HL-60 (cell line): ENCODE results near the gene ESRRA.
"Not testable (repeated sequence)": the region's sequence is repeated elsewhere in the genome, so short reads cannot be mapped to it uniquely, and the experiment has no call there.

ENCODE experiments used
- DNase-seq, 2 experiments: peaks; one replicate each; pipeline ENCODE4 v3.0.0-alpha.2; 2010 to 2020; ENCODE audit warnings: low read depth in 1 of 2, low spot score in 1 of 2
- H3K27ac ChIP-seq: fragments of 250-450 bp; sonication (Bioruptor Pico); replicated peaks from 2 replicates; pipeline ENCODE4 v1.5.1; 2020; ENCODE audit warnings: mild to moderate bottlenecking, moderate library complexity
- H3K27me3 ChIP-seq: fragments of 250-450 bp; sonication (Bioruptor Pico); 2 replicates; pipeline ENCODE4 v1.5.1; 2021; ENCODE audit warnings: mild to moderate bottlenecking, moderate library complexity; ENCODE audit not compliant: insufficient read depth, poor library complexity, severe bottlenecking
- H3K4me3 ChIP-seq: replicated peaks from 2 replicates; pipeline ENCODE4 v1.5.1; 2011; ENCODE audit warnings: mild to moderate bottlenecking, control low read depth, low read length; ENCODE audit not compliant: insufficient read depth
- GABPA ChIP-seq: IDR thresholded peaks from 2 replicates; pipeline ENCODE4 v1.6.1; 2012; ENCODE audit warnings: low read depth
- POLR2AphosphoS5 ChIP-seq: IDR thresholded peaks from 2 replicates; pipeline ENCODE4 v1.6.1; 2012; ENCODE audit warnings: low read depth
- SPI1 ChIP-seq: IDR thresholded peaks from 2 replicates; pipeline ENCODE4 v1.6.1; 2012; ENCODE audit warnings: low read depth, mild to moderate bottlenecking, borderline replicate concordance
- TF ChIP-seq, protein P1 (sequence below): IDR thresholded peaks from one replicate; pipeline ENCODE4 v1.5.1; 2011; ENCODE audit warnings: low read length, control low read depth, inconsistent platforms; ENCODE audit not compliant: insufficient read depth
- TF ChIP-seq, protein P2 (sequence below): IDR thresholded peaks from 2 replicates; pipeline ENCODE4 v1.6.1; 2012; ENCODE audit warnings: low read depth; ENCODE audit not compliant: insufficient replicate concordance

Gene ESRRA

DNA sequence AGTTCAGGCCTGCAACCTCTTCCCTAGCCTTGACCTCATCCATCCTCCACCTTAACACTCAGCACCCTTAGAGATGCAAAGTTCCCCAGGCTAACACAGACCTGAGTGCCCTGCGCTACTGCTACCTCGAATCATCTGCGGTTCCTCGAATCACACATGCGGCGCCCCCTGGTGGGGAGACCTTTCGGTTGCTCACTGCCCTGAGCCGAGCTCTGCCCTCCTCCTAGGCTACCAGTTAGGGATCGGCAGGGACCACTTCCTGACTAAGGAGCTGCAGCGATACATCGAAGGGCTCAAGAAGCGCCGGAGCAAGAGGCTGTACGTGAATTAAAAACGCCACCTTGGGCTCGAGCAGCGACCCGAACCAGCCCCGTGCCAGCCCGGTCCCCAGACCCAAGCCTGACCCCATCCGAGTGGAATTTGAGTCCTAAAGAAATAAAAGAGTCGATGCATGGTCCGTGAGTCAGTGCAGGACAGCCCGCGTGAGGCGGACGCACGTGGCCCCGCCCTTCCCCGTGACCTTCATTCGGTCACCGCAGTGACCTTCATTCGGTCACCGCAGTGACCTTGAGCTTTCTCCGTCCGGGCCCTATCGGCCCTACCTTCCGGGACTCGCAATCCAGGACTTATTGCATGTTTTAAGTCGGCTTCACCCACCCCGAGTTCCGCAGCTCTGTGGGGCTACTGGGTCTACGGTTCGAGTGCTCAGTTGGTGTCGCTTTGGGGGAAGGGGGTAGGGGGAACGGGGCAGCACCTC lies 830 bp upstream of the ESRRA start:
- TF ChIP-seq, protein P1, sequence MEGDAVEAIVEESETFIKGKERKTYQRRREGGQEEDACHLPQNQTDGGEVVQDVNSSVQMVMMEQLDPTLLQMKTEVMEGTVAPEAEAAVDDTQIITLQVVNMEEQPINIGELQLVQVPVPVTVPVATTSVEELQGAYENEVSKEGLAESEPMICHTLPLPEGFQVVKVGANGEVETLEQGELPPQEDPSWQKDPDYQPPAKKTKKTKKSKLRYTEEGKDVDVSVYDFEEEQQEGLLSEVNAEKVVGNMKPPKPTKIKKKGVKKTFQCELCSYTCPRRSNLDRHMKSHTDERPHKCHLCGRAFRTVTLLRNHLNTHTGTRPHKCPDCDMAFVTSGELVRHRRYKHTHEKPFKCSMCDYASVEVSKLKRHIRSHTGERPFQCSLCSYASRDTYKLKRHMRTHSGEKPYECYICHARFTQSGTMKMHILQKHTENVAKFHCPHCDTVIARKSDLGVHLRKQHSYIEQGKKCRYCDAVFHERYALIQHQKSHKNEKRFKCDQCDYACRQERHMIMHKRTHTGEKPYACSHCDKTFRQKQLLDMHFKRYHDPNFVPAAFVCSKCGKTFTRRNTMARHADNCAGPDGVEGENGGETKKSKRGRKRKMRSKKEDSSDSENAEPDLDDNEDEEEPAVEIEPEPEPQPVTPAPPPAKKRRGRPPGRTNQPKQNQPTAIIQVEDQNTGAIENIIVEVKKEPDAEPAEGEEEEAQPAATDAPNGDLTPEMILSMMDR: peak; percentile 87
- peak; percentile 69 for TF ChIP-seq POLR2AphosphoS5
- 0 out of 2 replicates have a peak, but pooled peaks have one; percentile 7 for TF ChIP-seq GABPA
- TF ChIP-seq SPI1: peak; percentile 15; the same call in 1 of the 2 replicates
- TF ChIP-seq, protein P2, sequence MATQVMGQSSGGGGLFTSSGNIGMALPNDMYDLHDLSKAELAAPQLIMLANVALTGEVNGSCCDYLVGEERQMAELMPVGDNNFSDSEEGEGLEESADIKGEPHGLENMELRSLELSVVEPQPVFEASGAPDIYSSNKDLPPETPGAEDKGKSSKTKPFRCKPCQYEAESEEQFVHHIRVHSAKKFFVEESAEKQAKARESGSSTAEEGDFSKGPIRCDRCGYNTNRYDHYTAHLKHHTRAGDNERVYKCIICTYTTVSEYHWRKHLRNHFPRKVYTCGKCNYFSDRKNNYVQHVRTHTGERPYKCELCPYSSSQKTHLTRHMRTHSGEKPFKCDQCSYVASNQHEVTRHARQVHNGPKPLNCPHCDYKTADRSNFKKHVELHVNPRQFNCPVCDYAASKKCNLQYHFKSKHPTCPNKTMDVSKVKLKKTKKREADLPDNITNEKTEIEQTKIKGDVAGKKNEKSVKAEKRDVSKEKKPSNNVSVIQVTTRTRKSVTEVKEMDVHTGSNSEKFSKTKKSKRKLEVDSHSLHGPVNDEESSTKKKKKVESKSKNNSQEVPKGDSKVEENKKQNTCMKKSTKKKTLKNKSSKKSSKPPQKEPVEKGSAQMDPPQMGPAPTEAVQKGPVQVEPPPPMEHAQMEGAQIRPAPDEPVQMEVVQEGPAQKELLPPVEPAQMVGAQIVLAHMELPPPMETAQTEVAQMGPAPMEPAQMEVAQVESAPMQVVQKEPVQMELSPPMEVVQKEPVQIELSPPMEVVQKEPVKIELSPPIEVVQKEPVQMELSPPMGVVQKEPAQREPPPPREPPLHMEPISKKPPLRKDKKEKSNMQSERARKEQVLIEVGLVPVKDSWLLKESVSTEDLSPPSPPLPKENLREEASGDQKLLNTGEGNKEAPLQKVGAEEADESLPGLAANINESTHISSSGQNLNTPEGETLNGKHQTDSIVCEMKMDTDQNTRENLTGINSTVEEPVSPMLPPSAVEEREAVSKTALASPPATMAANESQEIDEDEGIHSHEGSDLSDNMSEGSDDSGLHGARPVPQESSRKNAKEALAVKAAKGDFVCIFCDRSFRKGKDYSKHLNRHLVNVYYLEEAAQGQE: peak; percentile 5
- peak overlapping the region; percentile 47 for H3K4me3 ChIP-seq
- peak; percentile 92 to 96 for DNase-seq
- peak overlapping the region; percentile 98 for H3K27ac ChIP-seq
- H3K27me3 ChIP-seq: peaks cover 14% of the 10 kb centered on the region

DNA sequence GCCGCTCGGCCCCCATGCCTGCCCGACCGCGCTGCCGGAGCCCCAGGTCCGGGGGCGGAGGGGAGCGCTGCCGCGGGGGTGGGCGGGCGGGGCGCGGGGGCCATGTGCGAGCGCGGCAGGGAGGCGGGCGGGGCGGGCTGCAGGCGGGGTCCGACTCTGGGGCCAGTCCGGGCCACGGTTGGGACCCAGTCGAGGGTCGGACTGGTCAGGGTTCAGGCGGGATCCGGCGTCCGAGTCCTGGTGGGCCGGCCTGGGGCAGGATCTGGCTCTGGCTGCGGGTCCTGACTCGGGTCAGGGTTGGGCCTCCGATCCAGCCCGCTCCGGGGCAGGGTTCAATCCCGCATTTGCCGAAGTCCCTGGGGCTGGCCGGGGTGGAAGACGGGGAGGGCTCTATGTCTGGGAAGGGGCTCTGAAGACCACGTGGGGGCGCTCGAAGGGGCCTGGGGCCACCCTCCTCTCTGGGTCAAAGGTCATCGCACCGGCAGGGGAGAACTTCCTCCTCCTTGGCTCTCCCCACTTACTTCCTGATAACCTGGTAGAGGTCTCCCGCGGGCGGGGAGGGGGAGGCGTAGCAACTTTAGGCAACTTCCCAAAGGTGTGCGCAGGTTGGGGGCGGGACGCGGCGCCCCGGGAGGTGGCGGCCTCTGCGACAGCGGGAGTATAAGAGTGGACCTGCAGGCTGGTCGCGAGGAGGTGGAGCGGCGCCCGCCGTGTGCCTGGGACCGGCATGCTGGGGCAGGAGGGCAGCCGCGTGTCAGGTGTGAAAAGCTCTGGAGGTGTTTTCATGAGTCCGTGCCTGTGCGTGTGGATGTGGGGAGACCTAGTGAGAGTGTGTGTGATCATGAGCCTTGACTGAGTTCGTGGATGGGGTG lies 603 bp downstream of the ESRRA start:
- H3K27ac ChIP-seq: peak overlapping the region; percentile 94
- peak; percentile 85 to 92 for DNase-seq
- peak; percentile 54 for TF ChIP-seq POLR2AphosphoS5
- TF ChIP-seq, protein P1: no peak
- H3K4me3 ChIP-seq: peak overlapping the region; percentile 53
- no peaks in the 10 kb centered on the region for H3K27me3 ChIP-seq

DNA sequence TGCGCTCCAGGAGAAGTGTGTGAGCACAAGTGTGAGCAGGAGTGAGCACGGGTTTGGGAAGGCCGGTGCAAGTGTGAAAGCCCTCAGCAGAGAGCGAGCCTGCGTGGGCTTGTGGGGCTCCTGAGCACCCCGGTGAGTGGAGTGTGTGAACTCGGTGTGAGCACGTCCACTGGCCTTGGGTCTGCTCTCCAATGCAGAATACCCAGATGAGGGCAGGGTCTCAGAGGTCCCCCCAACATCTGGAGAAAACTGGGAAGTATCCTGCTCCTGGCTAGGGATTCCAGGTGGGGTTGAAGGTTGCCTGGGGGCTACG lies 1.2 kb downstream of the ESRRA start:
- H3K27me3 ChIP-seq: no peaks in the 10 kb centered on the region
- no peak for DNase-seq
- TF ChIP-seq, protein P1: no peak
- TF ChIP-seq POLR2AphosphoS5: peak; percentile 12; the same call in 1 of the 2 replicates

DNA sequence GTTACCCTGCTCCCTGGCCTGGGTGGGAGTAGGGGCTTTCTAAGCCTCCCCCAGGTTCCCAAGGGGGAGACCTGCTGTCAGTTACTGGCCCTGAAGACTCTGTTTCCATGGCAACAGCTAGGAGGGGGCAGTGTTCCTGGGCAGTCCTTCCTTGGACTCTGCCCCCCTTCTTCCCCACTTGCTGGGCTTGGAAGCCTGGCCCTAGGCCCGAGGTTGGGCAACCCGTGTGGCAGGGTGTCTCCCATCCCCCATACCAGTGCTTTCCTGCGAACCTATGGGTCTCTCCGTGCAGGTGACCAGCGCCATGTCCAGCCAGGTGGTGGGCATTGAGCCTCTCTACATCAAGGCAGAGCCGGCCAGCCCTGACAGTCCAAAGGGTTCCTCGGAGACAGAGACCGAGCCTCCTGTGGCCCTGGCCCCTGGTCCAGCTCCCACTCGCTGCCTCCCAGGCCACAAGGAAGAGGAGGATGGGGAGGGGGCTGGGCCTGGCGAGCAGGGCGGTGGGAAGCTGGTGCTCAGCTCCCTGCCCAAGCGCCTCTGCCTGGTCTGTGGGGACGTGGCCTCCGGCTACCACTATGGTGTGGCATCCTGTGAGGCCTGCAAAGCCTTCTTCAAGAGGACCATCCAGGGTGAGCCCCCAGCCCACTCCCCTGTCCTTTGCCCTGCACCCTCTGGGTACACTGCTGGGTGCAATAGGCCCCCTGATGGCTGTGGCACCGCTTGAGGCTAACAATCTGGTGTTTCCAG lies 1.7 kb downstream of the ESRRA start:
- Histone ChIP-seq H3K4me3 (peak overlapping the region; percentile 53), H3K27me3 (no peaks in the 10 kb centered on the region), H3K27ac (peak overlapping the region; percentile 94)
- peak in 1 of 2 experiments; percentile 36 for DNase-seq
- TF ChIP-seq, protein P1: no peak
- TF ChIP-seq POLR2AphosphoS5: no peak; the same call in 1 of the 2 replicates
- TF ChIP-seq GABPA: no peak
- TF ChIP-seq SPI1: no peak
- TF ChIP-seq, protein P2: no peak

More for the DNA sequence above, 1.2 kb downstream of the ESRRA start:
- Histone ChIP-seq H3K4me3 (peak overlapping the region; percentile 53), H3K27ac (peak overlapping the region; percentile 94)

DNA sequence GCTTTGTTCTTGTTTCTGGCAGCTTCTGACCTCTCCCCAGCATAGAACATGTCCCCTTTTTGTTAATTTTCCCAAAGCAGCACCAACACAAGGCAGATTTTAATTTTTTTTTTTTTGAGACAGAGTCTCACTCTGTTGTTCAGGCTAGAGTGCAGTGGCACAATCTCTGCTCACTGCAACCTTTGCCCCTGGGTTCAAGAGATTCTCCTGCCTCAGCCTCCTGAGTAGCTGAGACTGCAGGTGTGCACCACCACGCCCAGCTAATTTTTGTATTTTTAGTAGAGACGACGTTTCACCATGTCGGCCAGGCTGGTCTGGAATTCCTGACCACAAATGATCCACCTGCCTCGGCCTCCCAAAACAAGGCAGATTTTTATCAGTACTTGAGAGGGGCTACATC lies 2.5 kb downstream of the ESRRA start:
- not testable (repeated sequence) for H3K27ac ChIP-seq, DNase-seq, H3K4me3 ChIP-seq, H3K27me3 ChIP-seq
